DMS153 treated with DMSO at 0.1 percent for 48 hours (cell line): ENCODE measurements around the gene ETV6.

Experiments used
- DNase-seq: peaks from one replicate; lab custom pipeline; 2025; ENCODE audit not compliant: unreplicated experiment; lab: John Stamatoyannopoulos, UW

Gene ETV6

GRCh38 chr12:11771895-11772502, 122.5 kb downstream of the ETV6 start:
- no peak for DNase-seq

DNA sequence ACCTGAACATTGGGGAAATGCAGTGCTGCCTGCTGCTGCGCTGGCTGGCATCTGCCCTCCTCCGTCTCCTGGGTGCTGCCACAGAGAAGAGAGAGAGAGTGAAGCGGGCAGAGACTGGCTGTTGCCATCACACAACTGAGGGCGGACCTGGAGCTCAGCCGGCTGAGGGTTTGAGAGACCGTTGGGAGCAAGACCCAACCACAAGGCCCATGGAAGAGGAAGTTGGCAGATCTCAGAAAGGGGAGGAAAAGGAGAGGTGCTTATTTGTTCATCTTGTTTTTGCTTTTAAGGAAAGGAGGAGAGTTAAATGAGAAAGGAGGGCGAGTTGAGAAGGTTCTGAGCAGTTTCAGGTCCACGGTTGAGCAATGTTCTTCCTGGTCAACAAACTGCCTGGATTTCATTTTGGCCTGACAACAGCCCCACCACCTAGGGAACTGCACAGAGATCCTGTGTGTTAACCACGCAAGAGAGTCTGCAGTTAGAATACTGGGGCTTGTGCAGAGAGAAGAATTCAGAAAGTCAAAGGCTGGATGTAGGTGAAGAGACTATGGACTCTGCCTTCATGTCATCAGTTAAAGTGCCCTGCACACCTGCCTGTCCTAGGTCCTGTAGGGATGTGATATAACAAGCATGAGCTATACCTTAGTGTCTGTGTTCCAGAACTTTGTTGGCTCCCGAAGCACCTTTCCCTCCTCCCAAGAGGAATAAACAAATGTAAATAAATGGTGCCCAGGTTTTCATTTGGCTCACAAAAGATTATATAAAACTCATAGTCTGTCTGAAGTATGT, 124.6 kb downstream of the ETV6 start:
- no peak for DNase-seq

GRCh38 chr12:11774821-11775220, 125.3 kb downstream of the ETV6 start:
- no peak for DNase-seq

DNA sequence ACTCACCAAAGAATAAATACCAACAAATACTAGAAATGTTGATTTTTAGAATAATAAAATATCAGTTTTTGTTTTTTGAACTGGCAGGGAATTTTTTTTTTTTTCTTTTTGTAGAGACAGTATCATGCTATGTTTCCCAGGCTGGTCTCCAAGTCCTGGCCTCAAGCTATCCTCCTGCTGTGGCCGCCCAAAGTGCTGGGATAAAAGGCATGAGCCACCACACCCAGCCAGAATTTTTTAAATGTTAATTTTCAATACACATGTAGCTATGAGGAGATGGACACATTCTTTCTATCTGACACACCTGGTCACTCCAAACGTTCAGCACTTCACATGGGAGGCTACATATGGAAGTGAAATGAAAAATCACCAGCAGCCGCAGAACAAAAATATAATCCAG, 126.8 kb downstream of the ETV6 start:
- DNase-seq, result no peak

DNA sequence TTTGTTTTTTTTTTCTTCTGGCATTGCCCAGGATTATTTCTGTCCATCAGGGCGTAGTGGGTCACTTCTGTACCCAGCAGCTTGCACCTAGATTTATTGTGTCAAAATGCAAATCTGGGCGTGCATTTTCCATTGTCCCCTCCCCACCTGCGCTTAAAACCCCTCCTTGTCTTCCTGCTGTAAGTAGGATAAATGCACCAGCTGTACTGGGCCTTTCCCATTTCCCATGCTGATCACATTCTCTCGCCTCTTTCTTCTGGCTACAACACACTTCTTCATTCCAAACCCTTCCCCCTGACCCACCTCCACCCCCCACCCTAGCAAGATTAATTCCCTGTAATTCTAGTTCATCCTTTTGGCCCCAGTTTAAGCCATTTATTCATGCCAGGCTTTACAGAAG, 128.0 kb downstream of the ETV6 start:
- DNase-seq, result no peak

- DNase-seq, result no peak
Measured at GRCh38 chr12:11777962-11778361, 128.5 kb downstream of the ETV6 start.

GRCh38 chr12:11778713-11779685, 129.5 kb downstream of the ETV6 start:
- DNase-seq, result no peak

GRCh38 chr12:11780521-11781101, 131.1 kb downstream of the ETV6 start:
- no peak for DNase-seq

DNA sequence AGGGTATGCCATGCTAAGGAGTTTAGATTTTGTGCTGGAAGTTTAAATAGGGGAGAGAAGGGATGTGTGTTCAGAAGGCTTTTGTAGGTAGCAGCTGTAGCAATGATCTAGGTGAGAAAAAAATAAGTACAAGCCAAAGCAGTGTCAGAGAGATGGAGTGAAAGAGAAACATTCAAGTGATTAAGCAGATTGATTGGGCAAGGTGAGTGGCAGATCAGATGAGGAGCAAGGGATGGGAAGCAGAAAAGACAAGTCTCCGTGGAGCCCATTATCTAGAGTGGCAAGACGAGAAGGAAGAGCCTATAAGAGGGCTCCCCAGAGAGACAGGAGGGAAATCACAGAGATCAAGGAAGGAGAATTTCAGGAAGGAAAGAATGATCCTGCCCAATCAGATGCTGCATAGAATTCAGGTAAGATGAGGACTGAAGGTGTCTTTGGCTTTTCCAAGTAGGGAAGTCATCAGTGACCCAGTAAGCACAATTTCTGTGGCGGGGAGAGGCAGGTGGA, 133.5 kb downstream of the ETV6 start:
- no peak for DNase-seq

DNA sequence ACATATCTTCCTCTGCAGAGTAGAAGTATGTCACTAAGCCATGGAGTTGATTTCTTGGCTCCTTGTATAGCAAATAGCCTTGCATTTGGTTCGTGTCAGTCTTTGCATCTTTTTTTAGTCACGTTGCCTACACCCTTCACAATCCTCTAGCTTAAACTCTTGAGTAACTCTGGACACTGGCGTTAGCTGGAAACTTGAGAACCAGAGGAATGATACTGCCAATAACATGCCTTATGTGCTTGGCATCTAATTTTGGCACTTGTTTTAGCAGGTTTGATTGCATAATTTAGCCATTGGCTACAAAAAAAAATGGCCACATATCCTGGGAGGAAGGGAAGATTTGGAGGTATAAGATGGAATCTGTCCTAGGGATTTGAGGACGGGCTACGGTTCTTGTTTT, 136.2 kb downstream of the ETV6 start:
- DNase-seq, result no peak

GRCh38 chr12:11786638-11787365, 137.3 kb downstream of the ETV6 start:
- no peak for DNase-seq

- DNase-seq, result no peak
Measured at GRCh38 chr12:11787437-11787836, 138.0 kb downstream of the ETV6 start.

- DNase-seq, result no peak
Measured at GRCh38 chr12:11787933-11788849, 138.7 kb downstream of the ETV6 start.

GRCh38 chr12:11793921-11794710, 144.6 kb downstream of the ETV6 start:
- no peak for DNase-seq

- no peak for DNase-seq
Measured at GRCh38 chr12:11794751-11795150, 145.3 kb downstream of the ETV6 start.

DNA sequence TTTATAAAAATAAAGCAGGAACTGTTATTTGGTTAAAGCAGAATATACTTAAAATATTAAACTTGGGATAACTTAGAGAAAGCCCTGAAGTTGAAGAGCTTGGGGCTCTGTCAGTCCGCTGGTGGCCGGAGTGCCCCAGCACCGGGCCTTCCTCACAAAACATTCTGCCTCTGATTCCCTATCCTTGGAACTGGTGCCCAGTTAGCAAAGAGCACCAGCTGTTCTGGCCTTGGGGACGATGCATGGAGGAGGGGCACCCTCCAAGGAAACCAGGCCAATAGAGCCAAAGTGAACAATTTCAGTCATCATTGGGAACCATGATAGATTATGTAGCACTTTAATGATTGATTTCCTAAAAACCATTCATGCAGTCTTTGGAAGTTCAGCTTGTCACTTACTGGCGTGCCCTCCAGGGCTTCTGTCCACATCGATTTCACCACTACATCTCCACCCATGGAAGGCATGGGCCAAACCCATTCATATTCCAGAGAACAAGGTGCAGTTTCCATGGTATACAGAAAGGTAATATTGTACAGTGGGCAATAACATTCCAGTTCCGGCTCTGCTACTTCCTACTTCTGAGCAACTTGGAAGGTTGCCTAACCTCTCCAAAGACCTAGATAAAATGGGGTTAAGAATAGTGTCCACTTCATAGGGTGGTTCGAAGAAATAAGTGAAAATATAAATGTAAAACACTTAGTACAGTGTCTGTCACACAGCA, 145.9 kb downstream of the ETV6 start:
- no peak for DNase-seq

DNA sequence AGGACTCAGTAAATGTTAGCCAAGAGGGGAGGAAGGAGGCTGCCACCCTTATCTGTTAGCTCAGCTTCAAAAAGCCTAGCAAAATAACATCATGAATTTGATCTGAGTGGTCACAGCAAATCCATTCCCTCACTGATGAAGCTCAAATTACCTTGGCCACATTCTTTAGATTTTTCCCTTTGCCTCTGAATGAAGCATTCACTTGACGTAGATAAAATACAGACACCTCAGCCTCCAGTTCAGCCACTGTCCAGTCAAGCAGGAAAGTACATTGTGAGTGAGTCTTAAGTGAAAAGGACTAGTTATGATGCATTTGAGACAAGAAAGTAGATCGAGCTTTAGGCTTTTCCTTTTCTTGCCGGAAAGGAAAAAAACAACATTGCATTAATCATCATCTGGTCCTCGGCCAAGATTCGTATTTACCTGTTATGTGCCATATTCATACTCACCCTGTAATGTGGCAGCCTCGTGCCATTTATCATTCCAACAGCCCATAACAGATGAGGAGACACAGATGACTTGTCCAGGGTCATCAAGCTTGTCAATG, 146.5 kb downstream of the ETV6 start:
- DNase-seq, result no peak
